ENCODE data around the gene RAB11FIP3. TPM values are rescaled to one million over a fixed set of nuclear protein-coding genes. Genes with fewer than 3 reads are reported as not detected.
"Not testable (repeated sequence)": the region's sequence is repeated elsewhere in the genome, so short reads cannot be mapped to it uniquely, and the experiment has no call there.

RAB11FIP3 gene
- total and polyA plus RNA-seq, 12 donors: 12.7 to 63.4 (median 40.8) TPM

GRCh38 chr16:477301-478157, 52.1 kb downstream of the RAB11FIP3 start:
- Histone ChIP-seq H3K27me3 (no peaks in the 10 kb centered on the region), H3K9me3 (replicated peaks in 1 of 3) (no peaks in the 10 kb centered on the region), H3K4me3 (no peak overlapping the region), H3K27ac (peak overlapping the region in 2 of 5 donors; percentile 31 to 62), H3K4me1 (replicated peaks in 1 of 2) (no peaks in the 10 kb centered on the region), H3K36me3 (replicated peaks in 1 of 2) (peaks cover 0 to 2% of the 10 kb centered on the region in 2 donors)
- WGBS, 4 donors: 54 to 73% (median 63%) methylated on average over 21 to 23 of the region's 23 CpGs
- intact Hi-C loops (cut with DNase I): no loop called here
- peak; percentile 50 to 78 (median 68) for DNase-seq
- no peak for TF ChIP-seq POLR2A (IDR thresholded peaks at IDR 0.05)
- no peak for TF ChIP-seq CTCF (IDR thresholded peaks at IDR 0.05)

- H3K4me1 ChIP-seq (replicated peaks in 1 of 2); intact Hi-C loops (cut with DNase I); DNase-seq; H3K36me3 ChIP-seq (replicated peaks in 1 of 2); H3K27me3 ChIP-seq; H3K4me3 ChIP-seq; H3K9me3 ChIP-seq (replicated peaks in 1 of 3): not testable (repeated sequence)
- WGBS, 4 donors: 78 to 86% (median 80%) methylated on average over 10 of the region's 10 CpGs
- H3K27ac ChIP-seq: peak overlapping the region in 1 of 5 donors; percentile 31
These were observed 52.8 kb downstream of the RAB11FIP3 start for GRCh38 chr16:478287-478686.

GRCh38 chr16:482468-483185, 57.2 kb downstream of the RAB11FIP3 start:
- no peaks in the 10 kb centered on the region for H3K9me3 ChIP-seq (replicated peaks in 1 of 3)
- TF ChIP-seq CTCF (IDR thresholded peaks at IDR 0.05): no peak
- no peak for TF ChIP-seq POLR2A (IDR thresholded peaks at IDR 0.05)
- intact Hi-C loops (cut with DNase I): no loop called here
- no peak for DNase-seq
- no peak overlapping the region for H3K4me3 ChIP-seq
- peaks cover 0 to 9% of the 10 kb centered on the region in 2 donors for H3K36me3 ChIP-seq (replicated peaks in 1 of 2)
- H3K27me3 ChIP-seq: no peaks in the 10 kb centered on the region
- WGBS, 4 donors: 92 to 95% (median 94%) methylated on average over 24 to 31 of the region's 31 CpGs
- no peak overlapping the region for H3K27ac ChIP-seq
- no peaks in the 10 kb centered on the region for H3K4me1 ChIP-seq (replicated peaks in 1 of 2)

- intact Hi-C loops (cut with DNase I): no loop called here
- Histone ChIP-seq H3K27me3 (no peaks in the 10 kb centered on the region), H3K9me3 (replicated peaks in 1 of 3) (no peaks in the 10 kb centered on the region), H3K4me1 (replicated peaks in 1 of 2) (no peaks in the 10 kb centered on the region), H3K4me3 (no peak overlapping the region), H3K27ac (no peak overlapping the region), H3K36me3 (replicated peaks in 1 of 2) (peaks cover 0 to 9% of the 10 kb centered on the region in 2 donors)
- WGBS, 4 donors: 82 to 86% (median 82%) methylated on average over 14 of the region's 14 CpGs
- TF ChIP-seq CTCF (IDR thresholded peaks at IDR 0.05): no peak
- no peak for TF ChIP-seq POLR2A (IDR thresholded peaks at IDR 0.05)
- no peak for DNase-seq
These were observed 58.1 kb downstream of the RAB11FIP3 start for GRCh38 chr16:483341-484075.

All from adrenal gland (tissue), 12 donors.